M059J (cell line): ENCODE data around the gene SND1. TPM values are rescaled to one million over a fixed set of nuclear protein-coding genes. Genes with fewer than 3 reads are reported as not detected.

Source experiments
- DNase-seq: peaks from one replicate; pipeline ENCODE4 v3.0.0-alpha.2; 2012; ENCODE audit warnings: low read depth
- total RNA-seq: library from RNA; depleted of rRNA; stranded (reverse); fragments of >200 nt; shearing (Covaris generic); gene quantifications from 2 replicates; pipeline ENCODE4 v1.2.3, GENCODE V29; 2014

SND1 gene
- total RNA-seq, 1 experiment from 2014 or later: 171 TPM

GRCh38 chr7:128069373-128070364, 417.7 kb downstream of the SND1 start:
- no peak for DNase-seq

GRCh38 chr7:128071376-128071775, 419.4 kb downstream of the SND1 start:
- DNase-seq: no peak

- no peak for DNase-seq
Measured at GRCh38 chr7:128071801-128072200, 419.8 kb downstream of the SND1 start.

- DNase-seq: no peak
Measured at GRCh38 chr7:128073671-128074310, 421.8 kb downstream of the SND1 start.

- DNase-seq: no peak
Measured at GRCh38 chr7:128074336-128074735, 422.3 kb downstream of the SND1 start.

- DNase-seq: no peak
Measured at GRCh38 chr7:128074736-128075135, 422.7 kb downstream of the SND1 start.

- DNase-seq: no peak
Measured at GRCh38 chr7:128075242-128076095, 423.5 kb downstream of the SND1 start.

- DNase-seq: no peak
Measured at GRCh38 chr7:128076196-128076795, 424.3 kb downstream of the SND1 start.

- DNase-seq: no peak
Measured at GRCh38 chr7:128076796-128077271, 424.8 kb downstream of the SND1 start.

- DNase-seq: no peak
Measured at GRCh38 chr7:128078309-128078708, 426.3 kb downstream of the SND1 start.

GRCh38 chr7:128080169-128080568, 428.2 kb downstream of the SND1 start:
- no peak for DNase-seq

- DNase-seq: no peak
Measured at GRCh38 chr7:128081351-128081750, 429.4 kb downstream of the SND1 start.

- no peak for DNase-seq
Measured at GRCh38 chr7:128081808-128082207, 429.8 kb downstream of the SND1 start.

GRCh38 chr7:128082431-128082830, 430.4 kb downstream of the SND1 start:
- no peak for DNase-seq

- DNase-seq: no peak
Measured at GRCh38 chr7:128084896-128085608, 433.1 kb downstream of the SND1 start.

GRCh38 chr7:128090492-128090891, 438.5 kb downstream of the SND1 start:
- DNase-seq: no peak

- DNase-seq: no peak
Measured at GRCh38 chr7:128091106-128091505, 439.1 kb downstream of the SND1 start.

- no peak for DNase-seq
Measured at GRCh38 chr7:128092221-128092620, 440.2 kb downstream of the SND1 start.

GRCh38 chr7:128093614-128094570, 441.9 kb downstream of the SND1 start:
- no peak for DNase-seq

- DNase-seq: no peak
Measured at GRCh38 chr7:128094686-128095085, 442.7 kb downstream of the SND1 start.
